ENCODE measurements around the gene DNAI1.

DNA sequence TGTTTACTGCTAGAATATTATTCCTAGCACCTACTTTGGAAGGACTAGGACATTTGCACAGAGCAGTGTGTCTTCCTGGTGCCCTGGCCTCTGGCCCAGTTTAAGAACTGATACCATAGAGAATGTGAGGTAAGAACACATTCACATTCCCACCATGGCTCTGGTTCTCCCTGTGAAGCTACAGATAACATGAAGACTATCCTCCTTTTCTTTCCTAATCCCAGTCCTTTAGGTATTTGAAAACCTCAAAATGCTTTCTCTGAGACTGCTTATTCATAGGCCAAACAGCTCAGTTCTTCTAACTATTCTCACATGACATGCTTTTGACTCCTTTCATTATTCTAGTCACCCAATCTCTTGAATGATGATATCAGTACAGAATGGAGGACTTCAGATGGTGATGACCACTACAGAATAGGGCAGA lies 12.1 kb upstream of the DNAI1 start:
- TF ChIP-seq, protein P1, sequence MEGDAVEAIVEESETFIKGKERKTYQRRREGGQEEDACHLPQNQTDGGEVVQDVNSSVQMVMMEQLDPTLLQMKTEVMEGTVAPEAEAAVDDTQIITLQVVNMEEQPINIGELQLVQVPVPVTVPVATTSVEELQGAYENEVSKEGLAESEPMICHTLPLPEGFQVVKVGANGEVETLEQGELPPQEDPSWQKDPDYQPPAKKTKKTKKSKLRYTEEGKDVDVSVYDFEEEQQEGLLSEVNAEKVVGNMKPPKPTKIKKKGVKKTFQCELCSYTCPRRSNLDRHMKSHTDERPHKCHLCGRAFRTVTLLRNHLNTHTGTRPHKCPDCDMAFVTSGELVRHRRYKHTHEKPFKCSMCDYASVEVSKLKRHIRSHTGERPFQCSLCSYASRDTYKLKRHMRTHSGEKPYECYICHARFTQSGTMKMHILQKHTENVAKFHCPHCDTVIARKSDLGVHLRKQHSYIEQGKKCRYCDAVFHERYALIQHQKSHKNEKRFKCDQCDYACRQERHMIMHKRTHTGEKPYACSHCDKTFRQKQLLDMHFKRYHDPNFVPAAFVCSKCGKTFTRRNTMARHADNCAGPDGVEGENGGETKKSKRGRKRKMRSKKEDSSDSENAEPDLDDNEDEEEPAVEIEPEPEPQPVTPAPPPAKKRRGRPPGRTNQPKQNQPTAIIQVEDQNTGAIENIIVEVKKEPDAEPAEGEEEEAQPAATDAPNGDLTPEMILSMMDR (IDR thresholded peaks at IDR 0.05) = no peak
- no peak for TF ChIP-seq ZFX (IDR thresholded peaks at IDR 0.05; ENCODE audit: borderline replicate concordance)

Measured in 22Rv1 (cell line).